Endothelial cell of coronary artery (primary cell): ENCODE data around the gene ERCC2. TPM values are rescaled to one million over a fixed set of nuclear protein-coding genes. Genes with fewer than 3 reads are reported as not detected.

Source experiments
- total RNA-seq: library from RNA; depleted of rRNA; stranded (reverse); fragments of >200 nt; gene quantifications from 2 replicates; pipeline ENCODE4 v1.2.3, GENCODE V29; 2014

The ERCC2 gene
- total RNA-seq: 26.1 and 55.5 TPM in 2 replicates

GRCh38 chr19:45370410-45371204 is at the start of gene ERCC2:
ERCC2 (minus strand) TSS chr19:45370573; CDS start chr19:45370540, 33 bp downstream.

DNA sequence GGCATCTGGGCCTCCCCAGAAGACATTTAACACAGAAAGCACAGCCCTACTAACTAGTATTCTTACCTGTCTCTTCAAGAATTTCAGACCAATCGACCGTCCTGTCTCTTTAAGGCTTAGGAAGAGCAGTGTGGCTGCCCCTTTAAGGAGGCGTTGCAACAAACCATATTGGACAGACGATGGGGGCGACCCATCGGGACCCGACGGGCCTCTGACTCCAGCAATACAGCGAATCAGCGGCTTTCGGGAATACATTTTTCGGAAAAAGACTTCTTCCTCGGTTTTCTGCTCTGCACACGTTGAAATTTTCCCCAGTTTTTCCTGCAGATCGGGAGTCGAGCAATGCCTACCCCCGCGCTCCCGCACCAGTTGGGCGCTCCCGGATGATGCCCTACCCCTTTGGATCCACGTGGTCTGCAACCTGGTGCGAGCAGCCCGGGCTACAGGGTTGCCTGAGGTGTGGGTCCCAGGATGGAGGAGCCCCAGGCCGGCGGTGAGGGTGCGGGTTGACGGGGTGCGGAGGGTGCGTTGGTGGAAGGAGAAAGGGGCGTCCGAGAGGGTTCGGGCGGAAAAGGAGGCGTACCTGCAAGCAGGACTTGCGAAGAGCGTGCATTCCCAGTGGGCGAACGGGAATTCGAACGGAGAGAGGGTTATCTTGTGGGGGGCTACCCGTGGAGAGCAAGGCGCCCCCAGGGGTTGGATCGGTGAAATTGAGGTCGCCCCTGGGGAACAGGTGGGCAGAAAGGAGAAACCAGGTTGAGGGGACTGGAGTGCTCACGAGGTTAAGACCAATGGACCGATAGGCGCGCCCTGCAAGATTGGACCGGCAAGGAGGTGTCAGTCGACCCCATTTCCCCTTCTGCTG is 36.1 kb upstream of the ERCC2 start, which contains the start of gene POLR1G:
Gene POLR1G (plus strand): TSS at position 419 of the 865 bp plus-strand sequence. CDS start 53 bp downstream, at position 472.

DNA sequence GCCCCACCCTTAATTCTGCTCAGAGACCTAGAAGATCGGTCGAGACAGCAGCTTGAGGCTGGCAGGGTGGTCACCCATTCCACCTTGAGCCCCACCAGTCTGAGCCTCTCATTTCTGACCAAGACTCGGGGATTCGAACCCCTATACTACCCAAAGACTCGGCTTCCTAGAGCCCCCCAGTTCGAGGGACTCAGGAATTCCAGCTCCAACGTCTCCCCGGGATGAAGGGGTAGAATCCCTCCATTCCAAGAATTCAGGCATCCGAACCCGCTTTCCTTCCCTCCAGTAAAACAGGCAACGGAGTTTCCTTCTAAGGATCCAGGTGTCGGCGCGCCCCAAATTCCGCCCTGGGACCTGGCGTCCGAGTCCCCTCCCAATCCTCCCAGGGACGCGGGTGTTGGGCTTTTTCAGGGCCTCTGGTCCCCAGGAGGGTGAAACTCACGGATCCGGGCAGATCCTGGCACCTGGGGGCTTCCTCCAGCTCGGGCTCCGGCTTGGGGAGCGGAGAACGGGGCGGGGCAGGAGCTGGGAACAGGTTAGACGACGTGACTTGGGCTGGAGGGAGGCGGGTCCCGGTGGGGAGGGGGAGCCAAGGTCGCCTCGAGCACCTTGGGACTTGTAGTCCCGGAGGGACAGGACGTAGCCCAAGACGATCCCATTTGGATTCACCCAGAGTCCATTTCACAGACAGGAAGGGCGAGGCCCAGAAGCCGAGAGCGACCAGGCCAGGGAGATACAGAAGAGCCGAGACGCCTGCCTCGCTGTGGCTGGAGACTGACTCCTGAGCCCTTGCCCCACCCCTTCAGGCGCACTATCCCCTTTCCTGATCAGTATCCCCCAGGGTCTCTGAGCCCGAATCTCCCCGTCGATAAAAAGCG is 34.4 kb upstream of the ERCC2 start, which contains the start of gene PPP1R13L:
Gene PPP1R13L (minus strand): TSS at position 513 of the 878 bp plus-strand sequence. CDS start 6,751 bp downstream, outside the sequence.

DNA sequence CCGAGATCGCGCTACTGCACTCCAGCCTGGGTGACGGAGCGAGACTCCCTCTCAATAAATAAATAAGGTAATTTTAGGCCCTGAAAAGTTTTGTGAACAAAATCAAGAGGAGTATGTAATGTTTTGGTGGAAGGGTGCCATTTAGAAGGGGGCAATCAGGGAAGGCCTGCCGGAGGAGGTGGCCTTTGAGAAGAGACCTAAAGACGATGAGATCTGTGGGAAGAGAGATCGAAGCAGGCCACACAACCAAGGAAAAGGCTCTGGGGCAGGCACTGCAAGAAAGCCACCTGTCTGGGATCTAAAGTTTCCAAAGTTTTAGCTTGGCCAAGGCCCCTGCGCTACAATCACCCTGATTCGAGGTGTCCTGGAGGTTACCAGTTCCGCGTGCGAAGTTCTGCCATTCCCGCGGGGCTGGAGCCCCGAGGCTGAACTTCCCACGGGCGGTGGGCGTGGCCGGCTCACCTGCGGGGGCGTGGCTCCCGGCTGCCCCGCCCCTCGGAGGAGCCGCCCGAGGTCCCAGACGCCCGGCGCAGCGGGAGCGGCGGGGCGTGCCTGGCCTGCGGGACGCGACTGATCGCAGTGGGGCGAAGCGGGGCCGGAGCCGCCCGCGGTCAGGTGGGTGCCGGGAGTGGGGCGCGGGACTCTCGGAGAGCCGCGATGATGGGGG is 30.0 kb downstream of the ERCC2 start, which contains the start of gene KLC3:
Gene KLC3 (plus strand): TSS at position 519 of the 667 bp plus-strand sequence. CDS start 4,792 bp downstream, outside the sequence.

GRCh38 chr19:45322744-45323281 is 47.6 kb downstream of the ERCC2 start, which contains the start of gene CKM:
CKM (minus strand) TSS chr19:45322875; CDS start chr19:45319713, 3,162 bp downstream.

Other genes starting within 250 kb of the ERCC2 start
- 0.09 and 0.19 TPM in 2 replicates for gene NKPD1, start 209.6 kb downstream of the ERCC2 start, total RNA-seq
- gene TRAPPC6A, start 192.3 kb downstream of the ERCC2 start, total RNA-seq: 11.6 and 12.7 TPM in 2 replicates
- 2.2 and 3.9 TPM in 2 replicates for gene BLOC1S3, start 191.8 kb downstream of the ERCC2 start, total RNA-seq
- gene EXOC3L2, start 125.2 kb downstream of the ERCC2 start, total RNA-seq: 0.66 and 2.1 TPM in 2 replicates
- gene MARK4, start 119.3 kb downstream of the ERCC2 start, total RNA-seq: 10.4 and 18.9 TPM in 2 replicates
- not detected in 2 replicates for gene CKM, start 47.7 kb downstream of the ERCC2 start, total RNA-seq
- gene KLC3, start 29.8 kb downstream of the ERCC2 start, total RNA-seq: 0.19 TPM in 1 of 2 replicates, not detected in the other
- gene PPP1R13L, start 34.5 kb upstream of the ERCC2 start, total RNA-seq: 4.5 and 25.9 TPM in 2 replicates
- 16.6 and 17.5 TPM in 2 replicates for gene POLR1G, start 36.1 kb upstream of the ERCC2 start, total RNA-seq
- gene ERCC1, start 53.3 kb upstream of the ERCC2 start, total RNA-seq: 77.0 and 82.2 TPM in 2 replicates
- 0.27 and 0.66 TPM in 2 replicates for gene FOSB, start 97.4 kb upstream of the ERCC2 start, total RNA-seq
- 5.1 and 5.9 TPM in 2 replicates for gene RTN2, start 126.5 kb upstream of the ERCC2 start, total RNA-seq
- 0.90 and 1.4 TPM in 2 replicates for gene PPM1N, start 127.9 kb upstream of the ERCC2 start, total RNA-seq
- 131 and 141 TPM in 2 replicates for gene VASP, start 136.9 kb upstream of the ERCC2 start, total RNA-seq
- 5.0 and 6.0 TPM in 2 replicates for gene OPA3, start 214.2 kb upstream of the ERCC2 start, total RNA-seq
- gene GPR4, start 231.6 kb upstream of the ERCC2 start, total RNA-seq: 4.2 and 5.0 TPM in 2 replicates